SHP77 treated with DMSO at 0.1 percent for 48 hours (cell line): ENCODE measurements around the gene IKZF3.
"Not testable (repeated sequence)": the region's sequence is repeated elsewhere in the genome, so short reads cannot be mapped to it uniquely, and the experiment has no call there.

ENCODE experiments used
- DNase-seq: peaks from one replicate; lab custom pipeline; 2025; lab: John Stamatoyannopoulos, UW

Gene IKZF3

DNA sequence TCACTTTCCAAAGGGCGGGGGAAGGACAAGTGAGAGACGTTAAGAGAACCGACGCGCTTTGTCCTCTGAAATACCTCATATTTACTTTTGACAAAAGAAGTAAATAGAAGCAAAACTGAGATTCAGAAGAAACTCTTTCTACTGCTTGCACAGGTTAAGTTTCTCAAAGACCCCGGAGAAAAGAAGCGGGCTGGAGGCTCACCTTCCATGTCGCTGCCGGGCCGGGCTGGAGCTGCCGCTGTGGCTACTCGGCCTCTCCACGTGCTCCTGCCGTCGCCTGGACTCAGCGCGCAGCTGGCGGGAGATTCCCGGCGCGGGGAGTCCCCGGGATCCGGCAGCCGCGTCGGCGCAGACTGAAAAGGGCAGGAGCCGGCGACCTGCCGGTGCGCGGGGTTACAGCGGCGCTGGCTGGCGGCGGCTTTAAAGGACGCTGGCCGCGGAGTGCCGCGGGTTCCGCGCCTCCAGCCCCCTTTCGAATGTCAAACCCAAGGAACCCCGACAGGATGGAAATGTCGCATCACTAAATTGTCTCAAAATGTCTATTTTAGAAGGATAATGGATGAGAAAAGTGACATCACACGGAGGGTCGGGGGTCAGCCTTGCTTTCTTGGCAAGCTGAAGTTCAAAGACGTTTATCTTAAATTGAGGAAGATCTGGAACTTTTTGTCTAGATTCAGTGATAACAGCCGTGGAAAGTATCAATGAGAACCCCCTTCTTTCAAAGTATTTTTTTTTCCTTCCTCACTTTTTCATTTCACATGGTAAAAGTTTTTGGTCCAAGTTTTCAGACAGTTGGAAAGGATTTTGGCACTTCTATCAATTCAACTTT is at the start of gene IKZF3:
IKZF3 (minus strand) TSS at position 395 of the 829 bp plus-strand sequence; CDS start at position 209, 186 bp downstream.
- no peak for DNase-seq

DNA sequence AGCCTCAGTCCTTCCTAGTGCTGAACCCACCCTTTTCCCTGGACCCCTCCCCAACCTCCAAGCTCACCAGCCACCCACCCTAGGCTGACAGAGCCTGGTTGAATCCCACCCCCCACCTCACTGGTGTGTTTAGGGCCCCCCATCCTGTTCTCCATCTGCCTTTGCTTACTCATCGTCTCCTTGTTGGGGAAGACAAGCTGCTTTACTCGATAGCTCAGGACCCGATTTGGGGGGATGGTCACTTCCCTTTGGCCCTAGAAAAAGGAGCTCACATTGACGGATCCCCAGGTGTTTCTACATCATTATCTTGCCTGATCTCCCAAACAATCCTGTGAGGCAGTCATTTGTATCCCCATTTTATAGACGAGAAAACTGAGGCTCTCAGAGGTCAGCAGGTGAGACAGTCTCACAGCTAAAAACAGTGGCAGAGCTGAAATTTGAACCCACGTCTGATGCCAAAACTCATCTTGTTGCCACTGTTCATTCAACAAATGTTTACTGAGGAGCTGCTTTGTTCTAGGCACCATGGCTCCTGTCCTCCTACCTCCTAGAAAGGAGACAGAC is 44.8 kb upstream of the IKZF3 start:
- DNase-seq = no peak

DNA sequence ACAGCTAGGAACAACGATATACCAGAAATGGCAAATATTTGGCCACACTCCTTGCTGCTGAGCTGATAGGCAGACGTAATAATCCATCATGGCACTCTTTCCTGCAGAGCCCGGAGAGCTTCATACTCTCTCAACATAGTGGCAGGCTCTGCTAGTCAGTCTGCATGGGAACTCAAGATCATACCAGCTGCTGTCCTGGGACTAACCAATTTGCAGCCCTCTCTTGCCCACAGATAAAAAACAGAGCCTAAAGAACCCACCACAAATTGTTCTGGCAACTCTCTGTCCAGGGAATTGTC is 40.8 kb upstream of the IKZF3 start:
- no peak for DNase-seq

DNA sequence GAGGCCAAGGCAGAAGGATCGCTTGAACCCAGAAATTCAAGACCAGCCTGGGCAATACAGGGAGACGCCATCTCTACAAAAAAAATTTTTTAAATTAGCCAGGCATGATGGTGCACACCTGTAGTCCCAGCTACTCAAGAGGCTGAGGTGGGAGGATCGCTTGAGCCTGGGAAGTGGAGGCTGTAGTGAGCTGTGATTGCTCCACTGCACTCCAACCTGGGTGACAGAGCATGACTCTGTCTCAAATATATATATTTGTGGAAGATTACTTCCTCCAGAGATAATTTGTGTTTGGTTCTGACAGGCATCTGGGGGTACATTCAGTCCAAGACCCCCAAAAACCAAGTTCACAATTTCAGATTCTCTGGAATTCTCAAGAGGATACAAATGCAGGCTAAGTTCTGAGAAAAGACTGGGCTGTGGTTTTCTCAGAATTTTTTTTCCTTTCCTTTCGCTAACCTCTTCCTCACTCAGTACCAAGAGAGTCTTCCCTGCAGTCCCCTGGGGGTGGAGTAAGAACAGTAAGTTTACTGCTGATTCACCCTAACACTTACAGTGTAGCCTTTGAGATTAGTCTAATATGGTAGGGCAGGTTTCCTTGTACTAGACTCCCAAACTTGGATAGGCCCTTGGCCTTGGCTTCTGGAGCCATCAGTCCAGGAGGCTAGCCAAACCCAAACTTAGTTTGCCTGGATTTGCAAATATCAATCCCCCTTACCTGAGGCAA is 39.2 kb upstream of the IKZF3 start:
- DNase-seq = no peak

DNA sequence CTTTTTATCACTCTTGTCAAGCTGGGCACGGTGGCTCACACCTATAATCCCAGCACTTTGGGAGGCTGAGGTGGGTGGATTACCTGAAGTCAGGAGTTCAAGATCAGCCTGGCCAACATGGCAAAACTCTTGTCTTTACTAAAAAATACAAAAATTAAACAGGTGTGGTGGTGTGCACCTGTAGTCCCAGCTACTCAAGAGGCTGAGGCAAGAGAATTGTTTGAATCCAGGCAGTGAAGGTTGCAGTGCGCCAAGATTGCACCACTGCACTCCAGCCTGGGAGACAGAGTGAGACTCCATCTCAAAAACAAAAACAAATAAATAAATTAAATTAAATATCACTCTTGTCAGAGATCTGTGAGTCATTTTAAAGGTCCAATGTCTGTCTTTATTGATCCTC is 37.9 kb upstream of the IKZF3 start:
- not testable (repeated sequence) for DNase-seq

DNA sequence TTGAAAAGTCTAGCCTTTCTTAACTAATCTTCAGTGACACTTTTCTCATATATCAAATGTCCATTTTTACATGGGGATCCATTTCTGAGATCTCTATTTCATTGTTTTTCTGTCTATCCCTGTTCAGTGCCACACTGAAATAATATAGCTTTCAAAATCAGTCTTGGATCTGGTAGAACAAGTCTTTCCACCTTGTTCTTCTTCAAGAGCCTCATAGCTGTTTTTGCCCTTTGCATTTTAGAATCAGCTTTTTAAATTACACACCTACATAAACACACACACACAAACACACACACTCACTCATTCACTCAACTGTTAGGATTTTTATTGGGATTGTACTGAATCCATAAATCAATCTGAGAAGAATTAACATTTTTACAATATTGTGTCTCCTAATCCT is 35.1 kb upstream of the IKZF3 start:
- no peak for DNase-seq

DNA sequence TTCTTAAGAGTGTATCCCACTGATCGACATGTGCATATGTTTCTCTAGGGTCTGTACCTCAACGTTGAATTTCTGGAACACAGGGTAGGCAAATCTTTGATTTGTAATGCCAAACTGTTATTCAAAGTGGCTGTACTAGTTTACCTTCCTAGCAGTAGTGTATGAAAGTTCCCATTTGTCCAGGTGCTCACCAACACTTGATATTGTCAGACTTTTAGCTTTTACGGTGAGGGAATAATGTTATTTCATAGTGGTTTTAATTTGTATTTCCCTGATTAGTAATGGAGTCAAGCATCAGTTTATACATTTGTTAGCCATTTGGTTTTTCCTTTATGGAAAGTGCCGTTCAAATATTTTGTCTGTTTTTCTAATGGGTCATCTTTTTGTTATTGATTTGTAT is 34.0 kb upstream of the IKZF3 start:
- no peak for DNase-seq

DNA sequence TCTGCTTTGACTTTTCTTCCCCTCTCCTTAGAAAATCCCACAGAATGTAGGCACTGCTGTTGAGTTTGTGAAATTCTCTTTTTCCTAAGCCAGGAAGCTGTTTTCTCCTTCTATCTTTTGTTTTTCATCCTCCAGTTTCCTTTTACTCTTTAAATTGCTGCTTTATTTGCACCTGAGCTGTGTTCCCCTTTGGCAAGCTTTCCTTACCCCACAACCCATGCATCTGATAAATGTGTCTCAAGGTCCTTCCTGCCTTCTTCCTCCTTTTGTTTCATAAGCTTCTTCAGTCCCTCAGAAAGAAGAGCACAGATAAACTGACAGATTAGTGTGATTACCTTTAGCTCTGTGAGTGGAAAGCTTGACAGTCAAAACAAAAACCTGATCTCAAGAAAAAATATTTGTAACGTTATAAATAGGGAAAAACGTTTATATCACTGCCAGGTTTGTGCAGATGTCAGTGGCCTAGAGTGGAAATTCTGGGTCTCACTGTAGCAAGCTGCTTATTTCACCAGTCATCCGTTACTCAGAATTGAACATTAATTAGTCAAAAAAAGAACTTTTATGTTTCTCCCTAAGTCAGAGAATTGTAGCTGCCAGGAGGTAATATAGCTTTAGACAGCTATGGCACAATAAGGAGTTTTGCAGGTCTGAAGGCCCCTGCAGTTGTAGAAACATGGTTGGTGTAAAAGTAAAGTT is 30.7 kb upstream of the IKZF3 start:
- DNase-seq = no peak

DNA sequence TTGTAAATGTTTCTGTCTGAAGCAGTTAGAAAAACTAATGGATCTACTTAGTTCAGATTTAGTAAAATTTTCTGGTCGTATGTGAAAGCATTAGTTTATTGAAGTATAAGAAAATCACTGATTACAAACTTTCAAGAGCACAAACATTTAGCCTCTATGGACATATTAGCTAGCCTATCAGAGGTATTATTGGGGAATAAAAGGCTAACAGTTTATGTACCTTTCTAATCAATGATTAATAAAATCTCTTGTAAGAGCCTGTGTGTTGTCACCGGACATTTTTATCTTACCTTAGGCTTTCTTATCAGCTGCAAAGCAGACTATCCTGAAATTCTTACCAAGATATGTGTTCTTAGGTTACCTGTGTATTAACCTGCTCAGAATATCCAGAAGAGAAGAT is 25.1 kb upstream of the IKZF3 start:
- DNase-seq = no peak

DNA sequence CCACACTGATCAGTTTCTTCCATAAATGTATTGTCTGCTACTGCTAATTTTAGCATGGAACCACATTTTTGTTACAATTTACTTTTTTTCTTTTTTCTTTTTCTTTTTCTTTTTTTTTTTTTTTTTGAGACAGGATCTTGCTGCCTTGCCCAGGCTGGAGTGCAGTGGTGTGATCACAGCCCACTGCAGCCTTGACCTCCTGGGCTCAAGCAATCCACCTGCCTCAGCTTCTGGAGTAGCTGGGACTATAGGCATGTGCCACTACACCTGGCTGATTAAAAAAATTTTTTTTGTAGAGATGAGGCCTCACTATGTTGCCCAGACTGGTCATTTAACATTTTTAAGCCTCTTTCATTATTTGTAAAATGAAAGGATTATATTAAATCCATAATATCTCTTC is 23.0 kb upstream of the IKZF3 start:
- no peak for DNase-seq

DNA sequence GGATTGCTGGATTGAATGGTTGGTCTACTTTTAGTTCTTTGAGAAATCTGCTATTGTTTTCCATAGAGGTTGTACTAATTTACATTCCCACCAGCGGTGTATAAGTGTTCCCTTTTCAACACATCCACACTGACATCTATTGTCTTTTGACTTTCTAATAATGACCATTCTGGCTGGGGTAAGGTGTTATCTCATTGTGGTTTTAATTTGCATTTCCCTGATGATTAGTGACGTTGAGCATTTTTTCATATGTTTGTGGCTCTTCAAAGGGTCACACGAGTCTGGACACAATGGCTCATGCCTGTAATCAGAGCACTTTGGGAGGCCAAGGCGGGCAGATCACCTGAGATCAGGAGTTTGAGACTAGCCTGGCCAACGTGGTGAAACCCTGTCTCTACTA is 22.0 kb upstream of the IKZF3 start:
- DNase-seq = not testable (repeated sequence)

DNA sequence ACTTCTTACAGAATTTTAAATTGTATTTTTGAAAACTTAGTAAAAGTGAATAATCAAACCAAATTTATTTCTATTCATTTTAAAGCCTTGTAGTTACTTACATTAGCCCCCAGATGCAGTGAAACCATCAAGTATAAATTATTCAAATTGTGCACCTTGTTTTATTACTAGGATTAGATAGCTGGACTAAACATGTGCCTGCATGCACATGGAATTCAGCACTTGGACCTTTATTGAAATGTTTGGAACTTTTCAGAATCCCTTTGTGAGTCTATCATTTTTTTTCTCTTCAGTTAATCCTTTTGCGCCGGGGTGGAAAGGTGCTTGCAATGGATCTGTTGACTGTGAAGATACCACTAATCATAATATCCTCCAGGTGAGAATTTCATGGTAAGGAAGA is 8.6 kb upstream of the IKZF3 start:
- peak; percentile 8 for DNase-seq

DNA sequence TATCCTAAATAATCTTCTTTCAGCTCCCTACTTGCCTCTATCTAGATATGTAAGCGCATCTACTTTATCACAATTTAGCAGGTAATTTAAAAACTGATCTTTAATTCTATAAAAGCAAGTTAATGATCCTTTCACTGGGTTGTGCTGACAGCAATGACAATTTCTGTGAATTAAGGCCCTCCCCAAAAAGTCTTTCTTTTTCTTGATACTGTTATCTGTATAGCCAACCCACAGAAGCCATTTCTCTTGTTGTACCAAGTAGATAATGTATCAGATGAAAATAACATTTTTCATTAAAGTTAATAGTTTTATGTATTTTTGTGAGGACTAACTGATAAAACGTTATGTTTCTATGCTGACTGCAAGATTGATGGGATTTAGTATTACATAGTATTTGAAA is 7.7 kb upstream of the IKZF3 start:
- DNase-seq = no peak

DNA sequence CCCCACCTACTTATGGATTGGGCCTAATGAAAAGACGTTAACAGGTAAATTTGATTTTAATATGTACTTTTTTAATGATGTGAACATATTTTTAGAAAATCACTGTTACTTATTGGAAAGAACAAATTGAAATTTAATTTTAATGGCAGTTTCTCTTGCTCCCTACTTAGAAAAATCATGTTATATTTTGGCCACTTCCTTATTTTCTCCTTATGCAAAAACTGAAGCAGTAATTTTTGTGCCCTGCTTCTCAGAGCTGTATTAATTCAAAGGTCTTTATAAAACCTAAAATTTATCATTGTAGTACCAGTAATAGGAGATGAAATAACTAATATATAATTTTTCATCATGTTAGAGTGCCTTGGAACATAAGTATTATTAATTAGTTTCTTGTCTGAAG is 6.7 kb upstream of the IKZF3 start:
- DNase-seq = no peak

DNA sequence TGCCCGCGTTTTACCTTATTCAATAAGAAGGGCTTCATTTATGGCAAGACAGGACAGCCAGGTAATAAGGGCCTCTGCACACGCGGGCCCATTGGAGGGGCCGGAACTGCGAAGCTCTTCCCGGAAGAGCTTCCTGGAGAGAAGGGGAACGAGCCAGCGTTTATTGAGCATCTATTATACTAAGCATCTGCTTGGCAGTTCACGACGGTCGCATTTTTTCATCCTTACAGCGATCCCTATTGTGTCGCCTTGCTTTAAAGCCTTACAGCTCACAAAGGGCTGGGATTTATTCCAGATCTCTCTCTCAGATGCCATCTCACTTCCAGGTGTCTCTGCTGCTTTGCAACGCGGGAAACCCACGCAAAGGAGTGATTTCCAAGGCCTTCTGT is 4.4 kb upstream of the IKZF3 start:
- DNase-seq = no peak

DNA sequence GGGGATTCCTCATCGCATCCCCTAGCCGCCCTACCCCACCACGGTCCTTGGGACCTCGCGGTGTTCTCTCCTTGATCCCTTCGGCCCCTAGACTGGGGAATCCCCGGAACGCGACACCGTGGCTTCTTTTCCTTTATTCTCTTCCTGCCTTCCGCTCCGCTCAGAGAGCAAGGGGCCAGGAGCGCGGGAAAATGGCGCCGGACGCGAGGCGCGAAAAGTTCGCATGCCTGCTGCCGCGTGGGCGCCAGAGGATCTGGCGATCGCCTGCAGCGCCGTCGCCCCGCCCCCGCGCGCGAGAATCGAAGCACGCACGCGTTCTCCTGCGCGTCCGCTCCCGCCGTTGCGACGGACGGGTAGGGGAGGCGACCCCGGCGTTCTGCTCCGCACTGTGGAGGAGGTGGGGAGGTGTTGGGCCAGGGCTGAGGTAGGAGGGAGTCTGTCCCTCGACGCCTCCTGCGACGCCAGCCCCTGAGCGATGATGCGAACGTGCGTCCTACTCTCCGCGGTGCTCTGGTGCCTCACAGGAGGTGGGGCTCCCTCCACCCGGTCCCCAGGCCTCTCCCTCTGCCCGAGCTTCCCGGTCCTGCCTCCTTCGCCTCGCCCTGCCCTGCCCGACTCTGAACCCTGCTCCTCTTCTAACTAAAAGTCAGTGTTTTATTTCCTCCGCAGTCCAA is 3.9 kb upstream of the IKZF3 start, which contains the start of gene ZPBP2:
ZPBP2 (plus strand) TSS at position 323 of the 674 bp plus-strand sequence; CDS start at position 476, 153 bp downstream.
- no peak for DNase-seq

DNA sequence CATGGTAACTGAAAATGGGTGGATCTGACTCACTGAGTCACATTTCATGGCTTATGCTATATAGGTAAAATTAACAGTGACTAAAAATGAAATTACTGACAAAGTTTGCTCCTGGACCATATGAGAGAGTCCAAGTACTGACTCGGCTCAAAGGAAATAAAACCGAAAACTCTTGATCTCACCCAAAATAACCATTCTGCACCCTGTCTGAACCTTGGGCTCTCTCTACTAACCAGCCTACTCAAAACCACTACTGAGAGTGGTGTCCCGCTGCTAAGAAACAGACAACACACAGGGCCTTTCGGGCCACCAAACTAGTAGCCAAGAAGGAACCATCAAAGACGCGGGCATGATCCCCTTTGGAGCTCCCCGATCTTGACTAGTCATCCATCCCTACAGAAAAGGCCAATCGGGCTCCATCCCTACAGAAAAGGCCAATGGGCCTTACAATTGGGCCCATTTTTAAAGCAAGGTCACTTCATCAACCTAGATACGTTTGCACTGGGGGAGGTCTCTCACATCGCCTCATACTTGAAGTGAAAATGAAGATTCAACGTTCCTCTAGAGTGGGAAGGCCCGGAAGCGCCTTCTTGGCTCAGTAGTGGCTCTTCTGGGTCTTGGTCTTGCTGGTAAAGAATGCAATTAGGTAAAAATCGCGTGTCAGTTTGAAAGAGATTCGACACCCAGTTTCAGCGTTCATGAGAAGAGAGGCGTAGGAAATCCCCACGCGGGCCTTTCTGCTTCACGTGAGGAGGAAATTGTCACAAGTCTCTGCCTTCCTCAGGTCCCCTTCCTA is 3.2 kb upstream of the IKZF3 start:
- no peak for DNase-seq

DNA sequence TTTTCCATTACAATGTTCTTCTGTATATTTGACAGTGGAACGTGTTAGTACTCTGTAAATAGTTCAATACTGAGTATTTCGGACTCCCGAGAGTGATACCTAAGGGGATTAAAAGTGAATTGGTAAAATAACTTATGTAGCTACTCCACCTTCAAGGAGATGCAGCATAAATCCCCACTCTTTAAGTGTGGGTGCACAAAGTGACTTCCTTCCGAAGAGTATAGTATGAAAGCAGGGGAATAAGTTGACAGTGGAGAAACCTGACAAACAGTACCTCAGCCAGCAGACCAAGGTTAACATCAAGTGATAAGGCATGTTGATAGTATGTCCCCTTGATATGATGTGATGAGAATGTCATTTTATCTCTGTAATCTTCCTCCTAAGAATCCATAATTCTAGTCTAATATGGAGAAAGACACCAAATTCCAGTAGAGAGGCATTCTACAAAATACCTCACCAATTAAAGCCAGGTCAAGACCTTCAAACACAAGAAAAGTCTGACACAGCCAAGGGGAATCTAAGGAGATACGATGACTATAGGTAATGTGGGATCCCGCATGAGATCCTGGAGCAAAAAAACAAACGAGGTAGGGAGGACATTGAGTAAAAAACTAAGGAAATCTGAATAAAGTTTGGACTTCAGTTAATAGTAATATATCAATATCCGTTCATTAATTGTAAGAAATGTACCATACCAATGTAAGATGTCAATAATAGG is 2.1 kb upstream of the IKZF3 start:
- no peak for DNase-seq

DNA sequence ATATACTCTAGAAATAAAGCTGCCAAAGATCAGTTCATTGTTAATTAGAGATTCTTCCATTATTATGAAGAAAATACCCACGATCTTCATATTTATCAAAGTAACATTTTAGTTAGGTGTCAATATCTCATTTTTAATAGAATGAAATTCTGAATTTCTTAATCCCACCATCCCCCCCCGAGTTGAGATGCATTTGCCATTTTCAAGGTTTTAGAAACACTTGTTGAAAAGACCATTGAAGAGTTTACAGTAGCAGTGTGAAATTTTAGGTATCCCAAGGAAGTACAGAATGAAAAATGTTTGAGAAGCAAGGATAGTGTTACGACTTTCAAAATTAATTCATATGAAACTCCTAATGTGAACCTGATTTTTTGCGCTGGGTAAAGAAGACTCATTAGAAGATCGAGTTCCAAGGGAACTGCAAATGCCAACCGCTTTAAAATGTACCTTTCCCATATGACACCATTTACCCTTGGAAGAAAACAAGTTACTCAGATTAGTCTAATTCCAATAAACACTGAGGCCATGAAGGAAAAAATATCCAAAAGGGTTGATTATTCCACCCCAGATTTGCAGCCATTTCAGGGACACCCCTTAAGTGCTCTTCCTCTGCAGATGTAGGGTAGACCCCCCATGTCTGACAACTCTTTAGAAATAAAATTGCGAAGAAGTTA is 731 bp downstream of the IKZF3 start:
- no peak for DNase-seq

DNA sequence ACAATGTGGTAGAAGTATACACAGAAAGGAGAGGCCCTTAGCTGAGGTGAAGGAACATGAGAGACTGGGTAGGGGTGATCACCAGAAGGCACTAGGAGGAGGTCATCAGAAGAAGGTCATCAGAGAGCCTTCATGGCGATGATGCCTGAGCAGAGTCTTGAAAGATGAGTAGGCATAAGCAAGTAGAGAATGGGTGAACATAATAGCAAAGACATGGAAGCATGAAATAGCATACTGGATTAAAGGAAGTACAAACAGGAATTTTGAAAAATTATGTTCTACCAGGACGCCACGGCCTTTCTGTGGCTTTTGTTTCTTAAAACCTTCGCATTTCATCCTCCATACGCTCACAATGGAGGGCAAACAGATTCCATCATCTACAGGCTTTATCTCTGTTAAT is 2.9 kb downstream of the IKZF3 start:
- DNase-seq = no peak
